Astrocyte (in vitro differentiated cells and primary cell): ENCODE data around the gene MED12L. TPM values are rescaled to one million over a fixed set of nuclear protein-coding genes. Genes with fewer than 3 reads are reported as not detected.

Source experiments
- DNase-seq: peaks from one replicate; pipeline ENCODE4 v3.0.0-alpha.2; 2010; ENCODE audit warnings: low read depth
- FAIRE-seq: peaks from 2 replicates; lab custom pipeline; 2011; peaks lifted over from hg19 to GRCh38; lab: Jason Lieb, UNC
- H2AFZ ChIP-seq: 2 replicates; pipeline ENCODE4 v1.6.0; 2012; ENCODE audit warnings: low read depth, low read length, inconsistent platforms
- H3K27ac ChIP-seq: 2 replicates; pipeline ENCODE4 v1.5.1; 2011; ENCODE audit warnings: low read depth, low read length, inconsistent platforms
- H3K27me3 ChIP-seq: 2 replicates; pipeline ENCODE4 v1.6.0; 2011; ENCODE audit warnings: low read length, inconsistent platforms; ENCODE audit not compliant: insufficient read depth
- H3K36me3 ChIP-seq: 2 replicates; pipeline ENCODE4 v1.5.1; 2011; ENCODE audit warnings: low read length, inconsistent platforms; ENCODE audit not compliant: insufficient read depth
- H3K4me1 ChIP-seq: 2 replicates; pipeline ENCODE4 v1.5.1; 2011; ENCODE audit warnings: low read length, inconsistent platforms; ENCODE audit not compliant: insufficient read depth
- H3K4me2 ChIP-seq: 2 replicates; pipeline ENCODE4 v1.6.0; 2012; ENCODE audit warnings: low read length, inconsistent platforms
- H3K4me3 ChIP-seq: 2 replicates; pipeline ENCODE4 v1.5.1; 2011; ENCODE audit warnings: low read depth, mild to moderate bottlenecking, low read length, inconsistent platforms; ENCODE audit not compliant: insufficient read depth
- H3K79me2 ChIP-seq: 2 replicates; pipeline ENCODE4 v1.6.0; 2012; ENCODE audit warnings: mild to moderate bottlenecking, low read length, inconsistent platforms; ENCODE audit not compliant: insufficient read depth
- H3K9ac ChIP-seq: 2 replicates; pipeline ENCODE4 v1.6.0; 2012; ENCODE audit warnings: mild to moderate bottlenecking, low read length, inconsistent platforms
- H3K9me3 ChIP-seq: 2 replicates; pipeline ENCODE4 v1.5.1; 2012; ENCODE audit warnings: low read depth, mild to moderate bottlenecking, low read length, inconsistent platforms; ENCODE audit not compliant: insufficient read depth
- H4K20me1 ChIP-seq: 2 replicates; pipeline ENCODE4 v1.6.0; 2012; ENCODE audit warnings: low read length, inconsistent platforms; ENCODE audit not compliant: insufficient read depth
- H3K27ac Mint-ChIP-seq: one replicate; pipeline ENCODE4 v1.8.0; 2021; ENCODE audit warnings: mild to moderate bottlenecking, mixed read lengths; ENCODE audit not compliant: unreplicated experiment
- H3K27me3 Mint-ChIP-seq: one replicate; pipeline ENCODE4 v1.8.0; 2021; ENCODE audit warnings: low read depth, mixed read lengths; ENCODE audit not compliant: unreplicated experiment
- H3K36me3 Mint-ChIP-seq: one replicate; pipeline ENCODE4 v1.8.0; 2021; ENCODE audit warnings: low read depth, mixed read lengths; ENCODE audit not compliant: unreplicated experiment
- H3K4me1 Mint-ChIP-seq: one replicate; pipeline ENCODE4 v1.8.0; 2021; ENCODE audit warnings: low read depth, mixed read lengths; ENCODE audit not compliant: unreplicated experiment
- H3K4me3 Mint-ChIP-seq: one replicate; pipeline ENCODE4 v1.8.0; 2021; ENCODE audit warnings: mild to moderate bottlenecking, moderate library complexity, mixed read lengths; ENCODE audit not compliant: unreplicated experiment
- H3K9me3 Mint-ChIP-seq: one replicate; pipeline ENCODE4 v1.8.0; 2021; ENCODE audit warnings: mild to moderate bottlenecking, mixed read lengths; ENCODE audit not compliant: unreplicated experiment
- CTCF ChIP-seq: IDR thresholded peaks from 2 replicates; pipeline ENCODE4 v1.5.1; 2011; ENCODE audit warnings: low read depth, mild to moderate bottlenecking, inconsistent platforms, low read length, moderate library complexity; ENCODE audit not compliant: insufficient read depth
- EZH2 ChIP-seq: IDR thresholded peaks from 2 replicates; pipeline ENCODE4 v1.6.1; 2012; ENCODE audit warnings: mild to moderate bottlenecking, low read length, inconsistent platforms; ENCODE audit not compliant: insufficient read depth
- total RNA-seq: library from RNA; stranded (reverse); gene quantifications from 2 replicates; pipeline ENCODE4 v1.2.1, GENCODE V29; 2021

Gene MED12L
- total RNA-seq, 1 donor from 2014 or later, result 8.2 TPM

GRCh38 chr3:151306168-151306810 is 220.8 kb downstream of the MED12L start:
- no peaks in the 10 kb centered on the region for H4K20me1 ChIP-seq
- no peak overlapping the region for H3K4me3 Mint-ChIP-seq
- H3K4me1 ChIP-seq, result peaks cover 31% of the 10 kb centered on the region
- peak overlapping the region; percentile 46 for H3K4me3 ChIP-seq
- no peak overlapping the region for H2AFZ ChIP-seq
- no peaks in the 10 kb centered on the region for H3K79me2 ChIP-seq
- H3K27ac ChIP-seq, result peak overlapping the region; percentile 89
- H3K4me2 ChIP-seq, result peak overlapping the region; percentile 83
- H3K27ac Mint-ChIP-seq, result peak overlapping the region; percentile 99
- no peaks in the 10 kb centered on the region for H3K36me3 ChIP-seq
- DNase-seq (no peak), FAIRE-seq (no peak)
- peaks cover 63% of the 10 kb centered on the region for H3K4me1 Mint-ChIP-seq
- H3K9ac ChIP-seq, result peak overlapping the region; percentile 52
- peaks cover 3% of the 10 kb centered on the region for H3K36me3 Mint-ChIP-seq
- H3K27me3 Mint-ChIP-seq, result no peaks in the 10 kb centered on the region
- no peaks in the 10 kb centered on the region for H3K9me3 ChIP-seq
- H3K27me3 ChIP-seq, result no peaks in the 10 kb centered on the region
- no peaks in the 10 kb centered on the region for H3K9me3 Mint-ChIP-seq
- TF ChIP-seq EZH2, result no peak
- no peak for TF ChIP-seq CTCF

DNA sequence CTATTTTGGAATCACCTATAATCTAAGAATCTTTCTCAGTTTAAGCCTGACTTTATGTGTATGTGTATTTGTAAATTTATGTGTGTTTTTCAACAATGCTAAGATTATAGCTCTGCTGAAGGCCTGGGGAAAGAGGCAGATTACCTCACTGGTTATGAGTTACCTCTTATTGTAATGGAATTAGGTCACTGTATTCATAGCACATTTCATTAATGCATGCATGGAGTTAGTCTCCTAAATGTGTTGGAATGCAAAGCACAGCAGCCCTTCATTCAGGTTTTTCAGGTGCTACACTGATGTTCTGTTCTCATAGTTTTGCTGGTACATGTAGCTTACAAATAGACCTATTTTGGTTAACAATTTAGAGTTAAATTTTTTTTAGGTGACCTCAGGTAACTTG is 221.7 kb downstream of the MED12L start:
- no peak for DNase-seq
- TF ChIP-seq CTCF (no peak), EZH2 (no peak)
- no peaks in the 10 kb centered on the region for H4K20me1 ChIP-seq
- no peaks in the 10 kb centered on the region for H3K79me2 ChIP-seq
- H3K4me3 Mint-ChIP-seq, result no peak overlapping the region
- H3K27me3 Mint-ChIP-seq, result no peaks in the 10 kb centered on the region
- no peaks in the 10 kb centered on the region for H3K9me3 Mint-ChIP-seq
- no peak overlapping the region for H3K4me3 ChIP-seq
- no peak overlapping the region for H3K9ac ChIP-seq
- H3K9me3 ChIP-seq, result no peaks in the 10 kb centered on the region
- H3K4me1 Mint-ChIP-seq, result peaks cover 55% of the 10 kb centered on the region
- H3K27me3 ChIP-seq, result no peaks in the 10 kb centered on the region
- H3K36me3 Mint-ChIP-seq, result peaks cover 3% of the 10 kb centered on the region
- peak overlapping the region; percentile 90 for H3K27ac Mint-ChIP-seq
- no peak overlapping the region for H3K27ac ChIP-seq
- H3K4me2 ChIP-seq, result no peak overlapping the region
- H3K4me1 ChIP-seq, result peaks cover 29% of the 10 kb centered on the region
- FAIRE-seq, result no peak
- H2AFZ ChIP-seq, result no peak overlapping the region
- no peaks in the 10 kb centered on the region for H3K36me3 ChIP-seq
